GM19438 (cell line): Measurements from ENCODE around the gene TCERG1L.

ENCODE experiments used
- ATAC-seq: cut with Tn5 transposase; IDR thresholded peaks from one replicate; pipeline ENCODE4 v1.9.1; 2021; ENCODE audit warnings: low read depth; ENCODE audit not compliant: unreplicated experiment

TCERG1L gene

GRCh38 chr10:131231965-131232541 is 79.5 kb downstream of the TCERG1L start:
- no peak for ATAC-seq

GRCh38 chr10:131231323-131231964 is 80.1 kb downstream of the TCERG1L start:
- ATAC-seq, result no peak

GRCh38 chr10:131230641-131231322 is 80.7 kb downstream of the TCERG1L start:
- no peak for ATAC-seq

DNA sequence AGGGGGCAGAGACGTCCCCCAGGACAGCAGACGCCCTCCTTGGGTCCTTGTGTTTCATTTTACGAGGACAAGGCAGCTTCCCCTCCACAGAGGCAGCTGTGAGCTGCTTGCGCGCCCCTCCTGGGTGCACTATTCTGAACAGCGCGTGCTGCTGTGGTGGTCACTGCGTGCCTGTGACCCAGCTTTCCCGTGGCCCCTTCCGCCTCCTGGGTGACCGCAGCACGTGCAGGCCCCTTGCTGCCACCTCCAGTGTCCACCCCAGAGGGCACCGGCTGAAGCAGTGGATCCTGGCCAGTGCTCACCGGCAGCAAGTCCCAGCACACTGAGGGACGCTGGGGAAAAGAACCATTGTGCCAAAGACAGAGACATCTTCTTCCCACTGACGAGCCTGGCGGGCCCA is 81.4 kb downstream of the TCERG1L start:
- no peak for ATAC-seq

DNA sequence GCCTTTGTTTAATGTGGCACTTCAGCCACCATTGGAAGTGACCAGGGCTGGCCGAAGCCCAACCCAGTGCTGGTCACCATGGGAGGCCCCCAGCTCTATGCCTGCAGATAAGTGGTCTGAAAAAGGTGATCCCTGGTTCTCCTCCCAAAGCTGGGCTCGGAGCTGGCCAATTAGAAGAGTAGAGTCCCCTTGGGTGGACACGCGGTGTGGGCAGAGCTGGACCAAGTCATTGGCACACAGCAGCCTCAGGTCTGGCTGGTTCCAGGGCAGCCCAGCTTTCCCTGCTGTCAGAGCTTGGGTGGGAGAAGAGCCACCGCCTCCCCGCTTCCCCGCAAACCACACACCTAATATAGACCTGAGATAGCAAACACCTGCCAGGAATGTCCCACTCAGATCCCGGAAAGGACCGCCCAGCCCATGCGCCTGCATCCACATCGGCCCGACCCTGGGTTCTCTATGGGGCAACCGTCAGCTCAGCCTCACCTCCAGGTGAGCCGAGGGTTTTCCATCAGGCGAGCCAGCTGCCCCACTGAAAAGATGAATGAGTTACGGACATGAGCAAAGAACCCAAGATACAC is 84.3 kb downstream of the TCERG1L start:
- ATAC-seq, result no peak

DNA sequence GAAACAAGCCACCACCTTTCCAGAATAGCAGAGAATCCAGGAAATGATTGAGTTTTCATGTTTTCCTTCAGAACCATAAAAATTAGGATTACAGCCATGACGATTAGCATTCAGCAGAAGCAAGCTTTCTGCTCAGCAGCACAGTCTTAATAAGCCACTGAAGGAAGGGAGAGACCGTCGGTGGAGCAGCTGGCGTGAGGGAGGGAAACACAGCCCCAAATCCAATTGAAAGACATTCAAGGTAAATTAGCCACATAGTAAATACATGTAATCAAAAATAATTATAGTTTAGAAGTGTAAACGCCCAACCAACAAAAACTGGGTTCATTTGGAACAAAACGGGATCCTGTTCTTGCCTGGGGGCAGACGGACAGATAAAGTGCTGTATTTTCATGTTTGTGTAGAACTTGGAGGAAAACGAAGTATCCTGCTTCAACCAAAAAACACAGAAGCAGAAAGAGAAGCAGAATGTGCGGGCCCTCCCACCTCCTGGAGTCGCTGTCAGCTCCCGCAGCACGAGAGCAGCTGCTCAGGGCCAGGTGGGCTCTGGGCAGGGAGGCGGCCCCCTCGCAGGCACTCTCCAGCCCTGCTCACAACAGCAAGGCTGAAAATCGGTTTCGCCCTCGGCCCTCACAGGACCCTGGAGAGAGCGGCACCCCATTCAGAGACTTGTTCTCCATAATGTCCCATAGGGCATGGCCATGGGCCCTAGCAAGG is 84.9 kb downstream of the TCERG1L start:
- no peak for ATAC-seq

DNA sequence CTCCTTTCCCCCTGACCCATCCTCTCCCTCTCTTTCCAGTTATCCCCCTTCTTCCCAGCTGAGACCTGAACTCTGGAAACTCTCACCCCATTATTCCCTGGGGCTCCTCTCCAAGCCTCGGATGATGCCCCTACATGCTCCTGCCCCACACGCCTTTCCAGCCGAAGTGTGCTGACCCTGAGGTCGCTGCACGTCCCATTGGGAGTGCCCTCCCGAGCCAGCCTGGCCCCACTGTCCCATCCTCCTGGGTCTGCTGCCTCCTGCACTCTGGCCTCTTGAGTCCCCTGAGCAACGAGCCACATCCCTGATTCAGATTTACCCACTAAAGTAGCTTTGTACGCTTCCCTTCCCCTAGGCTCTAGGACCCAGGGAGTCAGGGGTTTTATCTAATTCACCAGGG is 87.4 kb downstream of the TCERG1L start:
- no peak for ATAC-seq

DNA sequence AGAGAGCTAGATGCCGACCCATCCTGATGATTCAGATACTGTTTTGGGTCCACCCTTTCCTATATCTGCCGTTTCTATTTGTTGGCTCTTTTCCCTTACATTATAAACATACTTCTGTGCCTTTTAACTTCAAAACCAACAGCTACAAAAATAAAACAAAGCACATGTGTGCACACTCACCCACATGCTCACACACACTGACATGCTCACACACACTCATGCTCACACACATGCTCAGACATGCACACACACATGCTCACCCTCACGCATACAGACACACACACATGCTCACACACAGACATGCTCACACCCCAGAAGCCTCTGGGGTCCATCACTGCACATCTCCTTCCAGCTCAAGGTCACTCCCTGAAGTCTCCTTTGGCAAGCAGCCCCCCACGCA is 88.1 kb downstream of the TCERG1L start:
- ATAC-seq, result no peak

DNA sequence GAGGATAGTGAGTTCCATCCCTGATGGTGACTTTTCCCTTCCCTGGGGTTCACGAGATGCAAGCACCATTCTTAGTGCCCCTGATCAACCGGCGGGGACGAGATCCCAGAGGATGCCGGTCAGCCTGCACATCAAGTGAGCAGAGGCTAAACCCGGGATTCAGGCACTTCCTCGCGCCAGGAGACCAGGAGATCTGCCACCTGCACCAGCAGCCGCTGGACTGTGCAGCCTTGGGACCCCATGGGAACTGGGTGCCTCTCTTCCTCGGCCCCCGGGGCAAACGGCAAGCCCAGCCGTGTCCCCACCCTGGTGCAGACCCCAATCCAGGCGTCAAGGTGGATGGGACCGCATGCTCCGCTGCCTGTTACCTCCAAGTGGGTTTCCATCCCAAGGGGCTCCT is 88.5 kb downstream of the TCERG1L start:
- ATAC-seq, result no peak

- ATAC-seq, result no peak
These were observed 89.8 kb downstream of the TCERG1L start for GRCh38 chr10:131221632-131222277.

DNA sequence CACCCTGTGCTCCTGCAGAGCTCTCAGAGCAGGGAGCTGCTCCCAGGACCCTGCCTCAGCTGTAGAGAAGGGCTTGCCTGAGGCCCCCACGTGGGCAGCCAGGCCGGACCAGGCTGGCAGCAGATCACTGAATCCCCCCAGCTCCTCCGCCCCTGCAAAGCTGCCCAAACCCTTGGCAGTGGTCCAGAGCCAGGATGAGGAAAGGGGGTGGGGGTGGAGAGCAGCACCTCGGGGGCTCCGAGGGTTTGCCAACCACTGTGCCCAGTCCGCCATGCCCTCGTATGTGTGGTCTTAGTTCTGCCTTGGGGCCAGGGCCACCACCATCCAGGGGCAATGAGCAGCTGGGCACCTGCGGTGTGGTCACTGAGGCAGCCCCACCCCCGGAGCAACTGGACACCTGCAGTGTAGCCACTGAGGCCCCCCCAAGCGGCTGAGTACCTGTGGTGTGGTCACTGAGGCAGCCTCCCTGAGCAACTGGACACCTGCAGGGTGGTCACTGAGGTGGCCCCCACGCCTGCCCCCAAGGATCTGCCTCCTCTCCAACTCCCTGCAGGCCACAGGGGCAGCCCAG is 90.8 kb downstream of the TCERG1L start:
- no peak for ATAC-seq

- ATAC-seq, result no peak
These were observed 91.5 kb downstream of the TCERG1L start for GRCh38 chr10:131219955-131220489.

DNA sequence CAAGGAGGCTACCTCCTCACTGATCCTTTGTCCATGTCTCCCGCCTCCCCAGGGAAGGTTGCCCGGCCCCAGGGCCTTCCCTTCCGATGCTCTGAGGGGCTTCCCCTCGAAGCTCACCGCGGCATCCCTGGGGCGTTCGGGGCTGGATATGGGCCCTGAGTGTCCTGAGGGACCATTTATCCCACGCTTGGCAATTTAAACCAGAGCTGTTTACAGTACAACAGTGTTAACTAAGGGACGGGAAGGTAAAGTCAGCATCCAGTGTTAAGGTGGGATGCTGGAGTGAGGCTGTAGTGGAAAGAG is 92.0 kb downstream of the TCERG1L start:
- no peak for ATAC-seq

DNA sequence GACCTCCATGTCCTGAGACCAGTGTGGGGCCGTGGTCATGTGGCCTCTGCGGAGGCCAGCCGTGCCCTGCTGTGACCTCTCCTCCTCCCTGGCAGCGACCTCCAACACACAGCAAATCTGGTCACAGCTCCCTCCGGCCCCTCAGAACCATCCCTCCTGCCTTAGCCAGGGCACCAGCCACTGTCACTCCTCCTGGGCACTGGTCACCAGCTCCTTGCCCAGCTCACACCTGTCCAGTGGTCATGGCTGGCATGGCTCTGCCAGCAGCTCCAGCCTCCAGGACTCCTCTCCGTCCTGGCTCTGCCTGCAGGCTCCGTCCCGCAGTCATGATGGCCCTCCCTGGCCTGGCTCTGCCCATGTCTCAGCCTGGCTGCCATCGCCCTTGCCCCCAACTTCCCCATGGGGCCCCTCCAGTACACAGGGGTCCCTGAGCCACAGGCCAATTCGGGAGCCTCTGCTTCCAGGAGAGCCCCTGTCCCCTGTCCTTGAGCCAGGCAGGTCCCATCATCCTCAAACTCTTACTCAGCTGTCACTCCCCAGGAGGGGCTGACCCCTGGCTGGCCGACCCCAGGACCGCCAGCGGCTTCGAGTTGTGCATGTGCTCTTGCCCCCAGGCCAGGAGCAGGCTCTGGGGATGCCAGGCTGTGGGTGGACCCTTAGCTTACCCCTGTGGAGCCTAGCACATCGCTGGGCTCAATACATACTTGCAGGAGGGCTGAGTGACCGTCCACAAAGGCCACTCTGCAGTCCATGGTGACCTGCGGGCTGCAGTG is 92.5 kb downstream of the TCERG1L start:
- no peak for ATAC-seq

- ATAC-seq, result no peak
These were observed 94.8 kb downstream of the TCERG1L start for GRCh38 chr10:131216681-131217230.

DNA sequence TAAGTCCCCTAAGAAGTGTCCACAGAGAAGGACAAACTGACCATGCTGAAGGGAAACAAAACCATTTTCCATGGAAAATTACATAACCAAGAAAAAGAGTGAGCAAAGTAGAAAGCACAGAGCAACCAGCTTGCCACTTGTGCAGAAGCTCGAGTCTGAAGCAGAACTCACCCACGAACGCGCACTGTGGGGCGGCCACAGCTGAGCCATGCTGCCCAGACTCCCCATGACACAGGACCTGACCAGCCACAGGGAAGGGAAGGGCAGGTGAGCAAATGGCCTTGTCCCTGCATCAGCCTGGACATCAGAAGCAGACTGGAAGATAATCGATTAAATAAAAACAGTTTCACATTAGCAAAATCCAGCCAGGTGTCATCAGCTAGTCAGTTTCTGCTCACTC is 95.7 kb downstream of the TCERG1L start:
- no peak for ATAC-seq

DNA sequence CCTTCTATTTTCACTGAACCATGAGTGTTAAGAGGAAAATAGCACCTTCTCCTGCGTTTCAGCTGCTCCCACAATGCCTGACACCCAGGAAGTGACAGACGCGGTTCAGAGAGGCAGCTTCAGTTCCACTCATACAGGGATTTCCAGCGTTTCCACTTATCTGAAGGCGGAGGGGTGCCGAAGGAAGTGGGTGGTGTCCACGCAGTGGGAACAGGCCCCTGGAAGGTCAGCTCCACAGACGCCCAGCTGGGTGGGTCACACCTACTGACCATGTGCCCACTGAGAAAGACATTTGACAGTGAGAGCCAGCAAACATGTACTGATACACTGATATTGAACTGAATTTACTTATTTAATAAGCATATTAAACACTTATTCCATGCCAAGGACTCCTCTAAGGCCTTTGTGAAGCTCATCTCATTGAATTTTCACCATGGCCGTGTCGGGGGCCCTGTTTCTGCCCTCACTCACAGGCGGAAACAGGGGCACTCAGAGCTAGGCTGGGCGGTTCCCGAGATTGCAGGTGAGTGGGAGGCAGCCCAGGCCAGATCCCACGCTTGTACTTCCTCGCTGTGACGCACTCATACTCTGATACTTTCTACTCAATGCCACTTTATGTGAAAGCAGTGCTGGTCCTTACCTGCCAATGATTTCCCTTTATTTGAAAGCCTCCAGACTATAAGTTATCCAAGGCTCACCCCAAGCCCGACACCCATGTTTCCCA is 96.8 kb downstream of the TCERG1L start:
- ATAC-seq, result no peak

GRCh38 chr10:131213741-131214505 is 97.6 kb downstream of the TCERG1L start:
- no peak for ATAC-seq
